HG03439 (cell line): ENCODE data around the gene PGM3.

ENCODE experiments used
- ATAC-seq: cut with Tn5 transposase; IDR thresholded peaks from one replicate; pipeline ENCODE4 v1.9.1; 2021; ENCODE audit warnings: mild to moderate bottlenecking, moderate library complexity; ENCODE audit not compliant: unreplicated experiment

PGM3 gene

DNA sequence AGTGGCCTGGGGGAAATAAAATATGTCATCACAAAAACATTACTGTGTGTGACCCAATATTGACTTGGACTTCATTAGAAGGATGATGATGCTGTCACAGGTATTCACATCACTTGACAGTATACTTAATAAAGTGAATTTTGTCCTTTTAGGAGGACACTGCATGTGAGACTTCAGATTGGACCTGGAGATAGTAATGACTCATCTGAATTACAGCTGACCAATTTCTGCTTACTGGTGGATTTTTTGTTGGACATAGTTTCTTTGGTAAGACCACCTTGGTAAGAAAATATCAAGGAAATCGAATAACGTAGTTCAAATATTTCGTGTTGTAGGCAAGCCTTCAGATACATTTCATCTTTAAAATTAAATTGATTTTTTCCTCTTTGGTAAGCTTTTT lies 68.5 kb downstream of the PGM3 start:
- ATAC-seq, result no peak

DNA sequence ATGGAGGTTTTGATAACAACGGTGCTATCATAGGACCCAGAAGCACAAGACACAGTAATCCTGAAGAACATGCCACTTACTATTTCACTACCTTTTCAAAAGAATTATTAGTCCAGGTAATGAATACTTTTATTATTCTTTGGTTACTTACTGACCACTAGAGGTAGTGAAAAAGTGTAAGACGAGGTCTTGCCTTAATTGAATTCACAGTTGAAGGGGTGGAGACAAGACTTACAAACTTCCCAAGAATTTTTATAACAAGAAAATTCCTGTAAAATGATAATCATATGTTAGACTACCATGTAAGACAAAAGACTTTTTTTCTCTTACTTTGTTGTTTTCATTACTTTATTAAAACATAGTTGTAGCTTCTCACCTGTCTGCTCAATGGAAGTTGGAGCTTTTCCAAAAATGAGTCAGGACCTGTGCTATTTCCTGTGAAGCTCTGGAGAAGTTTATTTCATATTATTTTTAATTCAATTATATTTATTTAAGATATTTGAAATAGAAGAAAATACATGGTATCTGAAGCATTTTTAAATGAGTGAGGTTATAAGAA lies 73.2 kb downstream of the PGM3 start:
- no peak for ATAC-seq

DNA sequence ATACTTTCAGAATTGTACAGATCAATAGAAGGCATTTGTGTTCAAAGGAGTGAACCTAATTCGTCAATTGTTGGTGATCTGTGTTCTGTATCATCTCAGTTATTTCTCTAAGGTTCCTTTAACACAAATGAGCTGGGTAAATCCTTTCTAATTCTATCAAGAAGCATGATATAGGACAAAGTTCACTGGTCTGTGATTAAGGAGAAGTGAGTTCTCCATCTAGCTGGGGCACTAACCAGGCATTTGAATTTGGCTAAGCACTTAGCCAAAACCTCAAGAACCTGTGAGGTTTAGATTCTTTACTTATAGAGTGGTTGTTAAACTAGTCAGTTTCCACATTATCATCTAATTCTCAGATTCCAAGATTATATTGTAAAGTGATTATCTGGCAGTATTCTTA lies 75.3 kb downstream of the PGM3 start:
- ATAC-seq, result no peak
